Limb (tissue), 2 donors: Measurements from ENCODE around the gene CHD6.

Experiments used
- DNase-seq, 2 donors: peaks; one replicate each; pipeline ENCODE4 v3.0.0-alpha.2; 2016; ENCODE audit errors: extremely low spot score in 2 of 2

The CHD6 gene

DNA sequence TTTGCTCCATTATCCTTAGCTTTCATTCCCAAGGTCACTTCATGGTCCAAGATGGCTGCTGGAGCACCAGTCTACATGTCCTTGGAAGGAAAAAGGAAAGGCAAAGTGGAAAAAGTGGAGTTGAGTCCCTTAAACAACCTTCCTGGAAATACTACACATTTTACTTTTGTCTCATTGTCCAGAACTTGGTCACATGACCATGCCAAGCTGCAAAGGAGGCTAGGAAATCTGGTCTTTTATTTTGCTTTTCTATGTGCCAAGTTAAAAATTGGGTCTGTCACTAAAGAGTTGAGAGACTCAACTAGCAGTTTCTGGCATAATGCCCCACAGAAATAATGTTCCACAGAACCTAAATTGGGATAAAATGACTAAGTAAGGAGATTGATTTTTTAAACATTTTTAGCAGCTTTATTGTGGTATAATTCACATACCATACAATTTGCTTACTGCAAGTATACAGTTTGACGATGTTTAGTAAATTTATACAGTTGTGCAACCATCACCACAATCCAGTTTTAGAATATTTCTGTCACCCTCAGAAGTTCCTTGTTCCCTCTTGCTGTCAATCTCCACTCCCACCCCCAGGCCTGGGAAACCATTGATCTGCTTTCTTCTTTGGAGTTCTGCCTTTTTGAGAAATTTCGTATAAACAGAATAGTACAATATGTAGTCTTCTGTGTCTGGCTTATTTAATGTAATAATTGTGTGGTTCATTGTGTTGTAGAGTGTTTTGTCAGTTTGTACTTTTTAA is 5.6 kb upstream of the CHD6 start:
- DNase-seq = no peak

DNA sequence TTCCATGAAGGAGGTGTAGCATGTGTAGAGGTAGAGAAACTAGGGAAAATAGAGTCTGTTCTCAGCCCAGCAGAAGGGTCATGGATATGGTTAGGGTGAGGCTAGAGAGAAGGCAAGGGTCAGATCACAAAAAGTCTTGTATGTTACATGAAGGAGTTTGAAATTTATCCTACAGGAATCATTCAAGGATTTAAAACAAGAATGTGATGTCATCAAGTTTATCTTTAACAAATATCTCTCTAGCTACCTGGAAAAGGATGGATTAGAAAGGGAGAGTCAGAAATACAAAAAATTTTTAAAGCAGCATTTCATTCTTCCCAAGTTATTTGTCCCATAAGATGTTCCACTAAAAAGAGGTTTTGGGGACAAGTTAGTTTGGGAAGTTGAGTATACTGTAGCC is 4.4 kb upstream of the CHD6 start:
- no peak for DNase-seq

DNA sequence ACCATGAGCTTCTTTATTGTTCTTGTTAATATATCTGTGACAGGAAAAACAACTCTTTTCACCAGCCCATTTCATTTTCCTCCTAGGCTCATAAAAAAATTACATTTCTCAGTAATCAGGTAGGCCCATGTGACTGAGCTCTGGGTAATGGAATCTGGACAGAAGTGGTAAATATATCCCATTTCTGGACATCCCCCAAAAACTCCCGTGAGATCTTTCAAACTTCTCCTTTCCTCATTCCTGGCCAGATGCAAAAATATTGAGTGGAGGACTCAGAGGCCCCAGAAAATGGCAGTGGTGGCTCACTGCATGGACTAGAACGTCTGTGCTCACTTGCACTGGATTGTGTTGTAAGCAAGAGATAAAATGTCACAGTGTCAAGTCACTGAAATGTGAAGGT is 3.8 kb upstream of the CHD6 start:
- no peak for DNase-seq

DNA sequence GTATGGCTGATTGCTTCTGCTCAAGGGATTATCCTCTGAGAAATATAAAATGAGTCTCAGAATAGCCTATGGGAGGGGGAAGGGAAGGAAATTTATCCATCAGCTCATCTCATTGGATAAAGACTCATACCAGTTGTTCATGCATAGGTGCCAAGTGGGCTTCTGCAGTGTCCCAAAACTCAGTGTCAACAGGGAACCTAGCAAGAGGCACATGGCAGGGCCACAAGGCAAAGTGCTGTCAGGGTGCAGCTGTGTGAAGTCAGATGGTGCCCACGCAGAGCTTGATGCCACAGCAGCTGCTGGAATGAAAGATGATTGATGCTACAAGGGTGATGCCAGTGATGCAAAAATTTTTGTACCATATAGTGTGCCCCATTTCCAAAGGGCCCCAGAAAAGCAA is 3.2 kb upstream of the CHD6 start:
- DNase-seq = no peak

DNA sequence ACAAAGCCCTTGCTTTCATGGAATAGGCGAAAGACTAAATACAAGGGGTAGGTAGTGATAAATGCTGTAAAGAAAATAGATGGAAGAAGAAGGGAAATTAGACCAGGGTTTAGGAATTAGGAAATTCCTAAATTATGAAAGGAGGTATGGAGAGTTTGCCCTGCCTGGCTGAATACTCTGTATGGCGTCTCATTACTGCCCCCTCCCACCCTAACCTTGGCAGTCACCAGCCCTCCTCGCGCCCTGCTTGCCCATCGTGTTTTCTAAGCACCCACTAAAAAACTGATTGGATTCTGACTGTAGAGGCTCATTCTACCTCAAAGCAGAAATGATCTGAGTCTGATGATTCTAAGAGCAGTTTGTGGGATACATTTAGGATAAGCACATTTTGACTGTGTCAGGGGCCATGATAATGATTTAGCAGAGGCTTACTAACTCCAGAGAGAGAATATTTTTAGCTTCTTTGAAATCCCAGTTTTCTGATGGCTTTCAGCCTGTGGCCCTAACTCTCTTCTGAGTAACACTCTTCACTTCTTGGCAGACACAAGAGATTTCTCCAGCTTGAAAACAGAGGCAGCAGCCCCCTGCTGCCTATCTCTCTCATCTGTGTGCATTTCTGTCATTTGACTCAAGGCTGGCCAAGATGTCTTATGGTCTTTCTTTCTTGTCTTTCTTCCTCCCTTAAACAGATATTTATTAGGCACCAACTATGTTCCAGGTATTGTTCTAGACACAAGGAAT is 1.4 kb upstream of the CHD6 start:
- DNase-seq = no peak

DNA sequence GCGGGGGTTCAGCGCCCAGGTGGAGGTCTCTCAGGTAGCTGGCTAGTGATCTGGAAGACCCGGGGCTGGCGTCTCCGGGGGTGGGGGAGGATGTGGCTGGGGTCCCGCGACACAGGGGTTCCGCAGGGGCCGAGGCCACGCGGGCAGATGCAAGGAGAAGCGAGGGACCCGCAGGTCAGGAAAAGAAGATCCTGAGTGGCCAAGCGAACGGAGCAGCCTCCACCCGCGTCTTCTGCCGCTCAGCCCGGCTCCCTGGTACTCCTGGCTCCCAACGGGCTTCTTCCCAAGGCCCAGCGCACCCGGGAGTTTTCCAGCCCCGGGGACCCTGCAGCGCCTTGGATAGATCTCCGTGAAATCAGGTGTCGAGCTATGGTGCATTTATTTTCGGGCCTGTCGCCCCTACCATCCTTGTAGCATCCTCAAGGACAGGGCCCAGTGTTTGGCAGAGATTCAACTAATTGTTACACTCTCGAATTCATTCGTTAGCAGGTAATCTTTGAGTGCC is 682 bp upstream of the CHD6 start:
- no peak for DNase-seq

DNA sequence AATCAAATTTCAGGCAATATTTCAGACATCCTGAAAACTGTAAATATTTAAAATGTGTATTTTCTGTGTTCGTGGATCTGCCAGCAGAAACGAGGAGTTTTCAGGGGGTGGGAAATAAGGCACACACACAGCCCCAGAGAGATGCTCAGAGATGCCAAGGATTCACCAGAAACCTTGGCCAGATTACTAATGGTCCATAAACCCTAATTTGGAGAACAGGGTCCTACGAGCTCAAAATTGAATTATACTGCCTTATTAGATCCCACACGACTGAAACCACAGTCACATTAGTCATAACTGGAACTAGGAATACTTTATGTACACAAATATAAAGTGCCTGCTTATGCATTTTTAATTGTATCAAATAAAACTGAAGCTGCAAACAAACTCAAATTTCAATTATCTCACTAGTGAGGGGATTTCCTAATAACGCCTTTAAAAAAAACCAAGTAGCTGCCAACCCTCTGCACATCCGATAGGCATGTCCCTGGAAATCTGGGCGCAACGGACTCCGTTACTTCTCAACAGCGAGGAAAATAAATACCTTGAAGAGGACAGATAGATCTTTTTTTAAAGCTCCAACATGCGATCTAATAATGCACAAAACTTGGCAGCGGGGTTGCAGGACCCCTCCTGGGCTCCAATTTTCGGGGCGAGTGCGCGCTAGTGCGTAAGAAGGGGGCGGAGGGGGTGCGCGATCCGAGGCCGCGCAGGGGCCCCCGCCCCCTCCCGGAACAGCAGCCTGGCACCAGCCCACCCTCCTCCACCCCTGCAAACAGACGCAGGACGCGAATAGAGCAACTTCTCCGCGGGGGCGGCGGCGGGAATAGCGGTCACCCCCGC is 897 bp downstream of the CHD6 start:
- DNase-seq = peak in 1 of 2 donors; percentile 69

DNA sequence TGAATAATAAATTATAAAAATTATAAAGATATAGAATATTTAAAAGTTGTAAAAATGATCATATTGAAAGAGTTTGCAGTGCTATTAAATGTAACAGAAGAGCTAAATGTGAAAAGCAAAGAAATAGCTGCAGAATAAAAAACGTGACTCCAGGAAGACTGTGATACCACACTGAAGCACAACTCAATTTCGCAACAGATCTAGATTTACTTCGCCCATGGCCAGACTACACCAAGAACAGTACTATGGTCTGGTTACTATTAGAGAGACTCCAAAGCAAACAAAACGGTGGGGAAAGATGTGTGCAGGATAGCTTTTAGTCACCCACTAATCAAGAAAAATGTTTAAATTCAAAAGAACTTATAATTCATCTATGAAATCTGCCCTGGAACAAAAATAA is 1.9 kb downstream of the CHD6 start:
- DNase-seq = no peak

DNA sequence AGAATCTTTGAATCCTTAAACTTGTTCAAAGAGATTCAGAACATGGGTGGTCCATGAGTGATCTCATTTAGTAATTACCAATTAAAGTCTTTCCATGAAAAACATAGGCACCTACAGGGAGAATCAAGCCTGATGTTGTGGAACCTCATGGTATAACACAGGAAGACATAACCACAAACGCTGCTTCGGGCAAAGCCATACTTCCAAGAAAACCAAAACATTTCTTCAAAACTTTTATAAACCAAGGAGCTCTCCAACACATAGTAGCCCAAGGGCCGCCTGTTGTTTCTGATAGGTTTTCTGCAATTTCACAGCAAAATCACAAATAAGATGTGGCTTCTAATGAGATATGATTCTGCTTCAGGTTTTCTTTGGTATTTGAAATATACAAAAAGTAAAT is 2.5 kb downstream of the CHD6 start:
- no peak for DNase-seq

DNA sequence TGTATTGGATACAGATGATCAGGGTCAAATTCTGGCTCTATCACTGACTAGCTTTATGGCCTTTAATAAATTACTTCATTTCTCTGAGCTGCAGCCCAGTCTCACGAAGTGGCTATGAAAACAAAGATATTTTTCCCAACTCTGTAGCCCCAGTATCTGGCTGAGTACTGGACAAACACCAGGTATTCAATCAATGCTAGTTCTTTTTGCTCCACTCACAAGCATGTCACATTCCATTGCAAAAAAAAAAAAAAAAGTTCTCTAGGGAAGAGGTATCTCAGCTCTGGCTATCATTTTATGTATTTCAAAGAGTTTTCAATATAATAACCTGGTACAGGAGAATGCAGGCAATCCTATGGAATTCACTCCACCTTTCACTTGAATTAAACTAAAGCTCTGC is 3.1 kb downstream of the CHD6 start:
- no peak for DNase-seq

DNA sequence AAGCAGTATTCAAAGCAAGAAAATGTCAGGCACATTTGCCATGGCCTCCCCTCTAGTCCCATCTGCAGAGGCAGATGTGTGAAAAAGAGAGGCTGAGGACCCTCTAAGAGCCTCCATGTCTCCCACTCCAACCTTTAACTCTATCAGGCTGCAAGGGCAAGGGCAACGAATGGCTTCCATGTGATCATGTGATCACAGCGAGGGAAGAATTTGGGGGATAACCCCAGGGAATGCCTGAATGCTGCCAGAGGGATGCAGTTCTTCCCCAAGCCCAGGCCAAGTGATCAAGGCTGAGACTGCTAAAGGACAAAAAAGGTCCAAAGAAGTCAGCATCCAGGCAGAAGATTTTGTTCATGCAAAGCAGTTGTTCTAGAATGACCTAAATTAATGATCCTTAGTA is 4.9 kb downstream of the CHD6 start:
- DNase-seq = no peak

DNA sequence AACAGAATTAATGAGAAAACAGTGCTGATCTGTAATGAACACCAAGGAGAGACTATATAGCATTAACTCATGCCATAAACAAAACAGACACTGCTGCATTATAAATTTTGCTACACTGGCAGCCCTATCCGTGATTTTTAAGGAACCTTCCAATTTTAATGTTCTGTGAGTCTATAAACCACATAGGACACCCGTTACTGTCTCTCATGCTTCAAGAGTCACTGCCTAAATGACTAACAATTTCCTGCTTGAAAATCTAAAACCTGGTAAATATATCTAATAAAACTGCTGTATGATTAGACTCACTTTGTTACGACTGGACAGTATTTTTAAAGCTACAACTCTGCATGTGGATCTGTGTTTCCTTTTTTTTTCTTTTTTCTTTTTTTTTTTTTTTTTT is 8.7 kb downstream of the CHD6 start:
- DNase-seq = no peak

DNA sequence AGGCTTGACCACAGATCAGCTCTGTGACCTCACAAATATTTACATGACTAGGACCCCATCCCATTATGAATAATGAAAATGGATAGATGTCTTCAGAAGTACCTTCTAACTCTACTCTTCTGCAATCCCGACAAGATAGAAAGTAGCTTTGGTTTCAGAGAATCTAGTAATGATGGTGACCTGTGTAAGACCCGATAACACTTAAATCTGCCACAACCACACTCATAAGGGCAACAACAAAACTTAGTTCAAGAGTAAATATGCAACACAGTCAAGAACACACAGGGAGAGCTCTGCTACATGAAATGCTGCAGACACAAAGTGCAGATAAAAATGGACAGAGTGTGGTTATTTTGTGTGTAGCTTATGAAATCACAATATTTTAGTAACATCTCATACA is 9.6 kb downstream of the CHD6 start:
- DNase-seq = no peak

DNA sequence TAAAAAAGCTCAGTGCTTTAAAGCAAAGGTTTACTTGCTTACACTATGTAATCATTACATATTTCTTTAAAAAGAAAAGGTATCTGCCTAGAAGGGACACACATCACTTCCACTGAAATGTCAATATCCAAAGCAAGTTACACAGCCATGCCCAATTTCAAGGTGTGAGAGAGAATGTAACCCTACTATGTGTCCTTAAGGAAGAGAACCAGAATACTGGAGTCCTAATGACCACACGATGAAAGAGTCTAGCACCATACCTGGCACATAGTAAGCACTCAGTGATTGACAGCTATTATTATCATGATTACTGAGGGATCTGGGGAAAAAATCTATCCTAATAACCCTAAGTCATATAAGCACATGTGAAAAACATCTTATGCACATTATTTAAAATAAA is 10.4 kb downstream of the CHD6 start:
- no peak for DNase-seq

DNA sequence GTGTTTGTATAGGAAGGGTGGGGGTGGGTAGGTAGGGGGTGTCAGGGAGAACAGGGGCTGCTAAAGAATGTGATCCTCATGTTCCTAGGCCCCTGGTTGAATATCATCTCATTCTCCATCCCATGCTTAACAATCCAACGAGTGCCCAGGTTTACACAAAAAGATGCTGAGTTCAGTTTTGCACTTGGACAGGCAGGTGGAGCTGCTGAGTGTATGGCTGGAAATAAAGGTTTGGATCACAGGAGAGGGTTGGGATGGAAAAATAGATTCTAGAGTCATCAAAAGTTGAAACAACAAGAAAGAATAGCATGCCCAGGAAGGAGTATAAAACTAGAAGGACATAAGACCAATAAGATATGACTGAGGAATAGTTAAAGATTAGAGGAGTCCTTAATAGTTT is 14.2 kb downstream of the CHD6 start:
- no peak for DNase-seq

DNA sequence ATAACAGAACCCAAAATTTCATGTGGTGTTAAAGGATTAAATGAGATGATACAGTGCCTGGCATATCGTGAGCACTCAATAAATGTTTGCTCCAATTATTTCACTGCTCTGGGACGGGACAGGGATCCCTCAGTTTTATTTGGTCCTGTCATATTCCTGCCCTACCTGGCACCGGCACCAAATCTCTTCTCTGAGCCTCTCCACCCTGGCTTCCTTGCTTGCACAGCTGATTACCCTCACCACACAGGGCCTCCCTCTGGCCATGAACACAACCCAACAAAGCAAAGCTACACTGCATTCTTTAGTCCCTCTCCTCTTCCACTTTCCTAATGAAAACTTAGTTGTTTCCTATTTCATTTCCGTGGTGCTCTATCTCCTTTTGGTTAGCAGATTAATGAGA is 16.4 kb downstream of the CHD6 start:
- no peak for DNase-seq

DNA sequence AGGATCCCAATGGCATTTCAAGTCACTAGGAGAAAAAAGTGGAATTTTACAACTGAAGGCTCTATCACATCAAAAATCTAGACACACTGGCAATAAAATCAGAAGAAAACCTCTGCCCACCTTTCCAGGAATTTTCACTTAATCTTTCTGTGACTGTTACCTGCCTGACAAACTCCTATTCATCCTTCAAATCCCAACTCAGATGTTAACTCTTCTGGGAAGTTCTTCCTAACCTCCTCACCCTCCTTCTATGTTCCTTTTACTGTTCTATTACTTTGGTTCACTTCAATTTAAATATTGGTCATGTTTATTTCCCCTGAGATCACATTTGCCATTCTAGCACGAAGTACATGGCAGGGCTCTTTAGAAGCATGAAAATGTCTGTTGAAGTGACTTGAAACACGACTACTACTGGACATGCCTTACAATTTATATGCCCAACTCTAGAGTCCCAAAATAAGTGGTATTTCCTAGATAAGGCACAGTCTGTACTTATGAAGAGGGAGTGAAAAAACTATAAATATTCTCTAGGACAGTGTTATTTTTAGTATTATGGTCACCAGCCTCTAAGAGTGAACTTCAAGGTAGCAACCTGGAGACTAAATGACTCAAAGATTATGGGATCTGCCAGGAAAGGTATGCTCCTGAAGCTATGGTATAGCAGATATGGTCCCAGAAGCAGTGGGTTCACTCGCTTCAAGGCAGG is 17.1 kb downstream of the CHD6 start:
- DNase-seq = no peak

DNA sequence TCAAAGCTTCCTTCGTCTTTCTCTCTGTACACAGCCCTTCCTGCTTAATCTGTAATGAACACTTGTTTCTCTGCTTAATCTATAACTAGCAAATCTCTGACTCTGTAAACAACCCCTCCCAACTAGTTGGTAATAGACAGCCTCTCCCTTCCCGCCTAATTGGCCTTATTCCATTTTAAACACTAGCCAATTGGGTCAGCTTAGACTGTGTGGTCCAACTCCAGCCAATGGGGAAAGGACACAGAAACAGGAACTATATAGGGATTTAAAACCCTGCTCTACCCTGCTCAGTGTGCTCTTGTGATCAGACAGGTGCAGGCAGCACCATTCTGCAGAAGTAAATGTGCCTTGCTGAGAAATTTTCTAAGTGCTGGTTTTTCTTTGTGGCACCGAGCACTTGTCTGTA is 18.5 kb downstream of the CHD6 start:
- DNase-seq = no peak

DNA sequence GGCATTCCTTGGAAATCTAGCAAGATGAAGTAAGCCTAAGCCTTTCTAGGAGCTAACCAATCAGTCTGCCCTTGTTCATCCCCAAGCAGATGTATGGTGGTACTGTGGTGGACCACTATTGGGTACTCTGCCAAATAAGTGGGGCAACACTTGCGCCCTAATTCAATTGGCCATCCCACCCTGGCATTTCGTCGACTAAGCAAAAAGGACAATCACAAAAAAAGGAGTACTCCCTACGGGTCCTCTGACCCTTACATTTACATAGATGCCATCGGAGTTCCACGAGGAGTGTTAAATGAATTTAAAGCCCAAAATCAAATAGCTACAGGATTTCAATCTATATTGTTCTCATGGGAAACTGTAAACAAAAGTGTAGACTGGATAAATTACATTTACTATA is 19.5 kb downstream of the CHD6 start:
- no peak for DNase-seq

DNA sequence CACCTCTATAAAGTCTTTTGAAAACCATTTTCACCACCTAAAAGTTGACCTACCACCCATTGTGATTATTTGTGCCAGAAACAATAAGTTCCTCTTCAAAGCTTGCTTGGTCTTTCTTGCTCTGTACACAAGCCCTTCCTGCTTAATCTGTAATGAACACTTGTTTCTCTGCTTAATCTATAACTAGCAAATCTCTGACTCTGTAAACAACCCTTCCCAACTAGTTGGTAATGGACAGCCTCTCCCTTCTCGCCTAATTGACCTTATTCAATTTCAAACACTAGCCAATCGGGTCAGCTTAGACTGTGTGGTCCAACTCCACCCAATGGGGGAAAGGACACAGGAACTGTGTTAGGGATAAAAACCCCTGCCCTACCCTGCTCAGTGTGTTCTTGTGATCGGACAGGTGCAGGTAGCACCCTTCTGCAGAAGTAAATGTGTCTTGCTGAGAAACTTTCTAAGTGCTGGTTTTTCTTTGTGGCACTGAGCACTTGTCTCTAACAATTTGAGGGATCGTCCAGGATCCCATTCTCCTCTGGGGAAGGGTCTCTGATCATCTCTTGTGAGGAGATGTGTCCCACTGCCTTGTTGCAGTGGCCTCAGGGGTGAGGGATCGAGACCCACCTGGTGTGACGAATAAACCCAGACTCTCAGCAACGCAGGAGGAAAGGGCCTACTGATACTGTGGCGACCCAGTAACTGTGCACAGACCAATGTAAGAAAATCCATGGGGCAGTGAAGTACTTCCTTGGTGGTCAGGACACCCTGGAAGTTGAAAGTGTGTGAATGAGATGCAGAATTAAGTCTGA is 23.5 kb downstream of the CHD6 start:
- no peak for DNase-seq
